ENCODE results near the gene STK32B. TPM values are rescaled to one million over a fixed set of nuclear protein-coding genes. Genes with fewer than 3 reads are reported as not detected.

STK32B gene
- total RNA-seq, 4 donors from 2014 or later: 1.6 to 3.4 (median 1.9) TPM

- no peak overlapping the region for H3K4me3 ChIP-seq (ENCODE audit: low read depth, poor library complexity, severe bottlenecking)
- DNase-seq (ENCODE audit: low spot score in 2 of 2): peak in 1 of 2 donors; percentile 56
- intact Hi-C loops (cut with DNase I; ENCODE audit: low total_unique reads): no loop called here
- TF ChIP-seq CTCF (IDR thresholded peaks at IDR 0.05) (no peak), POLR2A (IDR thresholded peaks at IDR 0.05) (no peak)
- 88 to 94% methylated on average over 3 of the region's 3 CpGs for WGBS, 2 donors
Observed at GRCh38 chr4:5142726-5143125, 91.4 kb downstream of the STK32B start.

- 91 to 92% methylated on average over 3 of the region's 3 CpGs for WGBS, 2 donors
- no peak overlapping the region for H3K4me3 ChIP-seq (ENCODE audit: low read depth, poor library complexity, severe bottlenecking)
- intact Hi-C loops (cut with DNase I; ENCODE audit: low total_unique reads): no loop called here
- no peak for TF ChIP-seq CTCF (IDR thresholded peaks at IDR 0.05)
- TF ChIP-seq POLR2A (IDR thresholded peaks at IDR 0.05): no peak
- DNase-seq (ENCODE audit: low spot score in 2 of 2): peak in 1 of 2 donors; percentile 68
Observed at GRCh38 chr4:5143306-5143861, 92.1 kb downstream of the STK32B start.

DNA sequence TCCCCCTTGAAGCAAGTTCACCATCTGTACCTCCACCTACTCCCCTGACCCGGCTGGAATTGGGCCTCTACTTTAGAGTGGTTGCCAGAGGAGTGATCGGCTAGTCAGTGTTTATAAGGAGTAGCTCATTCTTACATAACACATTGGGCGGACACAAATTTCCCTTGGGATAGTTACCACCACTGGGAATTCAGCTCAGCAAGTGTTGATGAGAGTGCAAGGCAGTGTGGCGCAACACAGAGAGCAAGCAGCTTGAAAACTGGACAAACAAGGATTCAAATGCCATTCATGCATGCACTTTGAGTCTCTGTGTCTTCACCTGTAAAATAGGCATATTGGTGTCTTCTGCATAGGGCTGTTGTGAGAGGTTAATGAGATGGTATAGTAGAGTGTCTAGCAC lies 92.7 kb downstream of the STK32B start:
- DNase-seq (ENCODE audit: low spot score in 2 of 2): peak in 1 of 2 donors; percentile 48
- WGBS, 2 donors: 87 to 89% methylated on average over 4 of the region's 4 CpGs
- TF ChIP-seq CTCF (IDR thresholded peaks at IDR 0.05): no peak
- no peak for TF ChIP-seq POLR2A (IDR thresholded peaks at IDR 0.05)
- intact Hi-C loops (cut with DNase I; ENCODE audit: low total_unique reads): no loop called here
- H3K4me3 ChIP-seq (ENCODE audit: low read depth, poor library complexity, severe bottlenecking): no peak overlapping the region

DNA sequence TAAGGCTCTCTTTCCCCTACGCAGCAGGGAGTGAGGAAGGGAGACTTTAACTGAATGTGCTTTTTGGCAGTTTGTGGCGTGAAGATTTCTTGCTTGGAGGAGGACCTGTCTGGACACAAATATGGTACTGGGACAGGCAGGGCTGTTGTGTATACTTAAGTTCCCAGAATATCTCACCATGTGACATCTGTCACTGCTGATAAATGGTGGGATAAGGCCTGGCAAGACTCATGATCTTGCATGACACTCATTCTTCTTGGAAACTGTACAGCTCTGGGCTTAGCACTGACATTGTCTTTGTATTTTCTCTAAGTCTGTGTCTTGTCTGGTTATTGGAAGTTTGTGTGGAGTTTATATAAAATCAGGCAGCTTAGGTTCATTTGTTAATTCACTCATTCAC lies 93.1 kb downstream of the STK32B start:
- no peak overlapping the region for H3K4me3 ChIP-seq (ENCODE audit: low read depth, poor library complexity, severe bottlenecking)
- DNase-seq (ENCODE audit: low spot score in 2 of 2): no peak
- intact Hi-C loops (cut with DNase I; ENCODE audit: low total_unique reads): no loop called here
- TF ChIP-seq POLR2A (IDR thresholded peaks at IDR 0.05): no peak
- no peak for TF ChIP-seq CTCF (IDR thresholded peaks at IDR 0.05)
- 74 to 88% methylated on average over 2 of the region's 2 CpGs for WGBS, 2 donors

DNA sequence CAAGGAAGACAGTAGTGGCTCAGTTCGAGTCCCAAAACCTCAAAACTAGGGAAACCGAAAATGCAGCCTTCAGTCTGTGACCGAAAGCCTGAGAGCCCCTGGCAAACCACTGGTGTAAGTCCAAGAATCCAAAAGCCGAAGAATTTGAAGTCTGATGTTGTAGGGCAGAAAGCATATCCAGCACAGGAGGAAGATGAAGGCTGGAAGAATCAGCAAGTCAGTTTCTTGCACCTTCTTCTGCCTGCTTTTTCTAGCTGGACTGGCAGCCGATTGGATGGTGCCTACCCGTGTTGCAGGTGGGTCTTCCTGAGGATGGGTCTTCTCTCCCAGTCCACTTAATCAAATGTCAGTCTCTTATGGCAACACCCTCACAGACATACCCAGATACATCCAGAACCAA lies 95.0 kb downstream of the STK32B start:
- intact Hi-C loops (cut with DNase I; ENCODE audit: low total_unique reads): no loop called here
- H3K4me3 ChIP-seq (ENCODE audit: low read depth, poor library complexity, severe bottlenecking): no peak overlapping the region
- TF ChIP-seq POLR2A (IDR thresholded peaks at IDR 0.05) (no peak), CTCF (IDR thresholded peaks at IDR 0.05) (no peak)
- peak in 1 of 2 donors; percentile 42 for DNase-seq (ENCODE audit: low spot score in 2 of 2)
- WGBS, 2 donors: 77 to 85% methylated on average over 6 of the region's 6 CpGs

DNA sequence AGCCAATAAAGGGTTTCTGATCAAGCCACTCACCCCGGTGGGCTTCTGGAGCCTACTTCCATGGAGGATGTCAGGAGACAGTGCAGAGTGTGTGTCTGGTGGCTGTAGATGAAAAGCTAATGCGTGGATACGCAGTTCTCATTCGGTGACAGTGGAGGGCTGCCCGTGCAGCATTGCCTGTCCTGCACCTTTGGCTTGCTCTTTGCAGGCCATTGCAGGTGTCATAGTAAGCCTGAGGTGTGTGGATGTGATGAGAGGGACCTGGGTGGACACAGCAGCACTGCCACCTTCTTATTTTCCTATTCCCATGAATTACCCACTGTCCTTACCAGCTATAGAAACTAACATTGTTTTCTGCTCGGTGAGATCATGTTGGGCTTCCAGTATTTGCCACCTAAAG lies 101.2 kb downstream of the STK32B start:
- TF ChIP-seq POLR2A (IDR thresholded peaks at IDR 0.05): no peak
- TF ChIP-seq CTCF (IDR thresholded peaks at IDR 0.05): no peak
- intact Hi-C loops (cut with DNase I; ENCODE audit: low total_unique reads): no loop called here
- 78 to 92% methylated on average over 6 of the region's 6 CpGs for WGBS, 2 donors

More for the DNA sequence above, 101.2 kb downstream of the STK32B start:
- DNase-seq (ENCODE audit: low spot score in 2 of 2): peak in 1 of 2 donors; percentile 43
- H3K4me3 ChIP-seq (ENCODE audit: low read depth, poor library complexity, severe bottlenecking): no peak overlapping the region

Measured in lower leg skin (tissue), 4 donors.